ENCODE measurements around the gene PLXNA4.
A peak's percentile ranks its signal among the peaks of the same experiment; 100 is the strongest.

Gene PLXNA4

GRCh38 chr7:132592231-132592920, 16.1 kb upstream of the PLXNA4 start:
- no peak for DNase-seq

GRCh38 chr7:132590162-132590561, 13.9 kb upstream of the PLXNA4 start:
- DNase-seq = peak; percentile 59

- no peak for DNase-seq
Measured at GRCh38 chr7:132588596-132588995, 12.3 kb upstream of the PLXNA4 start.

- DNase-seq = no peak
Measured at GRCh38 chr7:132584796-132585494, 8.7 kb upstream of the PLXNA4 start.

GRCh38 chr7:132581431-132581830, 5.2 kb upstream of the PLXNA4 start:
- no peak for DNase-seq

- peak; percentile 78 for DNase-seq
Measured at GRCh38 chr7:132580717-132581285, 4.5 kb upstream of the PLXNA4 start.

GRCh38 chr7:132580277-132580676, 4.0 kb upstream of the PLXNA4 start:
- peak; percentile 23 for DNase-seq

- no peak for DNase-seq
Measured at GRCh38 chr7:132579260-132579899, 3.1 kb upstream of the PLXNA4 start.

- DNase-seq = no peak
Measured at GRCh38 chr7:132578826-132579225, 2.6 kb upstream of the PLXNA4 start.

- DNase-seq = no peak
Measured at GRCh38 chr7:132578050-132578370, 1.7 kb upstream of the PLXNA4 start.

GRCh38 chr7:132577206-132578049, 1.2 kb upstream of the PLXNA4 start:
- DNase-seq = peak; percentile 80

GRCh38 chr7:132576721-132577085, 433 bp upstream of the PLXNA4 start:
- DNase-seq = no peak

GRCh38 chr7:132575419-132575981, 770 bp downstream of the PLXNA4 start:
- DNase-seq = peak; percentile 71

- DNase-seq = no peak
Measured at GRCh38 chr7:132574223-132574622, 2.0 kb downstream of the PLXNA4 start.

- DNase-seq = no peak
Measured at GRCh38 chr7:132573251-132573955, 2.9 kb downstream of the PLXNA4 start.

GRCh38 chr7:132572526-132572925, 3.7 kb downstream of the PLXNA4 start:
- no peak for DNase-seq

- DNase-seq = no peak
Measured at GRCh38 chr7:132571970-132572369, 4.3 kb downstream of the PLXNA4 start.

- DNase-seq = peak; percentile 24
Measured at GRCh38 chr7:132569884-132570614, 6.2 kb downstream of the PLXNA4 start.

- DNase-seq = no peak
Measured at GRCh38 chr7:132568962-132569361, 7.3 kb downstream of the PLXNA4 start.

- DNase-seq = no peak
Measured at GRCh38 chr7:132565885-132566284, 10.4 kb downstream of the PLXNA4 start.

GRCh38 chr7:132565441-132565840, 10.8 kb downstream of the PLXNA4 start:
- no peak for DNase-seq
